Activated naive CD4-positive, alpha-beta T cell treated with anti-CD3 and anti-CD28 coated beads, Interleukin-2, amount 50 U/mL, for 16 hours (primary cell): ENCODE data around the gene CRYBA4.
"Not testable (repeated sequence)": the region's sequence is repeated elsewhere in the genome, so short reads cannot be mapped to it uniquely, and the experiment has no call there.

Experiments used
- DNase-seq: peaks from one replicate; pipeline ENCODE4 v3.0.0-alpha.2; 2020

Gene CRYBA4

DNA sequence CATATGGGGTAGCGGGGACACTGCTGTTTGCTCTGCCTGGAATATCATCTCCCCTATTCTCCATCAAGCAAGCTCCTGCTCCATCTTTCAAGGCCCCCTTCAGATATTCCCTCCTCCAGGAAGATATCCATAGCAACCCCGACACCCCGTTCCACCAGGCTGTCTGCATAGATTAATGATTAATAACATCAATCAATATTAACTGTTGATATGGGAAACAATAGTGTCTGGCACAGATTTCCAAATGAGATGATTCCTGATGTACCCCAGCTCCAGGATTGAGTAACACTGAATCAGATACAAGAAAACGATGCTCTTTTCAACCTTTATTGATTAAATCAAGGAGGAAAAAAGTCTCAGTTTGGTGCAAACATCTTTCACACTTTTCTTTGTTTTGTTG, 24.3 kb upstream of the CRYBA4 start:
- DNase-seq, result no peak

DNA sequence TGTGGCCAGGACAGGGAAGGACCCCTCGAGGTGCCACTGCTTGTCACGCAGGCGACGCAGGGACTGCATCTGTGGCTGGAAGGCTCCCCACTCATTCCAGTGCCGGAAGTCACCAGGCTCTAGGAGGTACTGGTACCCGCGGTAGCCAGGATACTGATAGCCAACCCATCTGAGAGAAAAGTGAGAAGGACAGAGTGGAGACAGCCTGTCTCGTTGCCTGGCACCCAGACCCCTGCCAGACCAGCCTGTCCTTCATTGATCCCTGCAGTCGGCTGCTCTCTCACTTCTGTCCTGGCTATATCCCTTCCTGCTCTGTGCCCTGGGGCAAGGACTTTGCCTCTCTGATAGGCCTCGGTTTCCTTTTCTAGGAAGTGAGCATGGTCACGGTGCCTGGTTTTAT, 22.3 kb upstream of the CRYBA4 start:
- DNase-seq, result no peak

DNA sequence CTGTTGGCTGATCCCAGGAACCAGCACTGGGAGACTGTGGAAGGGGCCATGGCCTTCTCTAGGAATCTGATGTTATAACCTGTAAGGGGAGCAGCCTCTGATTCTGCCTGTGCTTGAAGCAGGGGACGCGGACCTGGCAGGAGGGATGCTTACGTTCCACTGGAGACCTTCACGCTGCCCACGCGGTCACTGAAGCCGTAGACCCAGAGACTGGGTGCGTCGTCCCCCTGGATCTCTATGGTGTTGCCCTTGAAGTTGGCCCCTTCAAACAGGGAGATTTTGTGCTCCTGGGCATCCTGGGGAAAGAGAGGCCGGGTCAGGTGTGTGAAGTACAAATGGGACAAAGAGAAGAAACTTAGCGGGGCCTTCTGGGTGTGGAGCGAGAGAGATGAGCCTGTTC, 20.0 kb upstream of the CRYBA4 start:
- DNase-seq, result no peak

DNA sequence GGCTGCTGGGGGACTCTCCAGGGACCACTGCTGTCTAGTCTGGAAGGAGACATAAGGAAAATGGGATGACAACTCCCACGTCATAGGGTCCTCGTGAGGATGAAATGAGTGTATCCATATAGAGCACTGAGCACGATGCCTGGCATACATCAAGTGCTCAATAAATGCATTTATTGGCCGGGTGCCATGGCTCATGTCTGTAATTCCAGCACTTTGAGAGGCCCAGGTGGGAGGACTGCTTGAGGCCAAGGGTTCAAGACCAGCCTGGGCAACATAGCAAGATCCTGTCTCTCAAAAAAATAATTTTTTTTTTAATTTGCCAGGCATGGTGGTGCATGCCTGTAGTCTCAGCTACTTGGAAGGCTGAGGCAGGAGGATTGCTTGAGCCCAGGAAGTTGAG, 19.6 kb upstream of the CRYBA4 start:
- DNase-seq, result no peak

DNA sequence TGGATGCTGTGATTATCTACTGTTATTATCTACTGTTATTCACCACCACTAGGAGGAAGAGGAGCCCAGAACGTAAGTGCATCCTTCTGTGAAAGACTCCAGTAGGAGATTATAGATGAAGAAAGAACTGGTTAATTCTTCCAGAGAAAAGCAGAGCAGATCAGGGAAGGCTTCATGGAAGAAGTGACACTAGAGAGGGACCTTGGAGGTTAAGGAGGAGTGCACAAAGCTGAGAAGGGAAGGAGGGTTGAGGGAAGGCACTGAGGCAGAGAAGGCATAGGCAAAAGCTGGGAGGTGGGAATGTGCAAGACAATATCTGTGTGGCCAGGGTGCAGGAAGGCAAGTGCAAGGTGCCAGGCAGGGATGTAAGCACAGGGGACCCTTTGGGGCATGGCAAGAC, 17.4 kb upstream of the CRYBA4 start:
- DNase-seq, result no peak

DNA sequence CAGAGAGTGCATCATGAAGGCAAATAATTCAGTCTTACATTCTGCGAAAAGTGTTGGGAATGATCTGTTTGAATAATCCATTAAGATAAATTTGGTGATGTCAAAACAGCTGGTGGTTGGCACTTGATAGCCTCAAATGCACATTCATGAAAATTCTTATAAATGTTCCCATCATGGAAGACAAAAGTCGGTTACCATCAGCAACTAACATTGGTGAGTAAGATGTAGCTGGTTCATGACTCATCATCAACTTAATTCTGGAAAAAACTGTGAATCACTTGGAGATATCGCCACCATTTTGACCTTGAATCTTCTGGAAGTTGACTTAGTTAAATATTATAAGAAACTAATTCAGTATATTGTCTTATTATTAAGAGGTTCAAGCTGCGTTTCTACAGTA, 15.2 kb upstream of the CRYBA4 start:
- DNase-seq, result no peak

DNA sequence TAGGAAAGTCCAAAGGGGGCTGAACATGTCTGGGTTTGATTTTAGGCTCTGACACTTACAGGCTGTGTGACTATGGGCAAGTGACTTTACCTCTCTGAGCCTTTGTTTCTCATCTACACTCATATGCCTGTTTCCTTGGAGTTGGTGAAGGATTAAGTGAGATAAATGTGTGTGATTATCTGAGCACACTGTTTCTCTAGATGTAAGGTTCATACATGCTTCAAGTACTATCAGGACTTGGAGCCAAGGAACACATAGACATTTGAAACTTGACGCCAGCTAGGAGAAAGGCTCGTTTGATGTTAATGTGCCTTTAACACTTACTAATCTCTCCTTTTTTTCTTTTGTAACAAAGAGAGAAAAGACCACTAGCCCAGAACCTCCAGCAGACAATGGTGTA, 13.6 kb upstream of the CRYBA4 start:
- no peak for DNase-seq

DNA sequence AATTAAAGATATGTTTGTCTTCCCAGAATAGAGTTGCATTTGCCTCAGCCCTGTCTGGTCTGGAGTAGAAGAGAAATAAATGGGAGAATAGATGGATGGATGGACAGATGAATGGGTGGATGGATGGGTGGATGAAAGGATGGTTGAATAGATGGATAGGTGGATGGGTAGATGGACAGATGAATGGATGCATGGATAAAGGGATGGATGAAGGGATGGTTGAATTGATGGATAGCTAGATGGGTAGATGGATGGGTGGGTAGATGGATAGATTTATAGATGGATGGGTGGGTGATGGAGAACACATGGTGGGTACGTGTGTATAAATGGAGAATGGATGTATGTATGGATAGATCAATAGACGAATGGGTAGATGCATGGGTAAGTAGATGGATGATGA, 12.5 kb upstream of the CRYBA4 start:
- DNase-seq, result no peak

DNA sequence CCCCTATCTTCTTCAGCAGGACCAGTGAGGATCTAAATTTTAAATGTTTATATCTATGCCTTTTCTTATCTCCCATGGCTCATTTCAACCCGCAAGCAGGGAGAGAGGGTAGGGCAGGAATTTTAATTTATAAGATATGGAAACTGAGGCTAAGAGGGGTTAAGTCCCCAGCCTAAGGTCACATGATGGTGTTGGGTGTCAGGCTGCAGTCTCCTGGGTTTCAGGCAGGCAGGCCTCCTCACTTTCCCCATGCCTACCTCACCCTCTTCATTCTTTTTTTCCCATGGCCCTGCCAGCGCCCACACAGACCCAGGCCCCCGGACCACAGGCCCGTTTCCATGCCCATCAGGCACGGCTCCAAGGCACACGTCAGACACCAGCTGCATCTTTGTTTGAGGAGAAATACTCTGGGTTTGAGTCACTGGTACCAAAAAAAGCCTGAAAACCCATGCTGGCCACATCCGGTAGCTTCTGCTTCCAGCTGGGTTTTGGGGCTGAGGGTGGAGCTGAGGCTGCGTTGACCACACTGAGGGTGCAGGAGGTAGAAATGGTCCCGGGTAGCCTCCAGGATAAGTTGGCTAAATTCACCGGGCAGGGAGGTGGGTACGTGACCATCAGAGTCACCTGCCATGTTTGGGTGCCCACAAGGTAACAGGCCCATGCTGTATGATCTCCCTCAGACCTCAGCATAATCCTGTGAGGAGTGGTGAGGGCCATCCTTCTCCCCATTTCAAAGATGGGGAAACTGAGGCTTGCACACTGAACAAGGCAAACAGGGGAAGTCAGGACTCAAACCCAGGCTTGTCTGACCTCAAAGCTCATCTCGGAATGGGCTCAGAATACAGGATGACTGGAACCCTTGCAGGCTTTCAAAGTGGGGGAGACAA, 11.4 kb upstream of the CRYBA4 start:
- no peak for DNase-seq

DNA sequence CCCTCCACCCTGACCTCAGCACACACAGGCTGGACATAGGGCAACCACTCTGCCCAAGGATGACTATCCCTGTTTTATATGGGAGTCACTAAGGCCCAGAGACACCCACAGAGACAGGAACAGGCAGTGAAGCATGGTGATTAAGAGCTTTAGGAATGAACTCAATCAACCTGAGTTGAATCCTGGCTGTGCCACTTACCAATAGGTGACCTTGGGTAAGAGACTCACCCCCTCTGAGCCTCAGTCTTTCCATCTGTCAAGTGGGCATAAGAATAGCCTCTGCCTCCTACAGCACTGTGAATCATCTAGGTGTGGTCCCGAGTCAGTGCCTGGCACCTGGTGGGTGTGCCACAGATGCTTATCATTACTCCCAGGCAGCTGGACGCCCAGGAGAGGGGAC, 10.8 kb upstream of the CRYBA4 start:
- no peak for DNase-seq

DNA sequence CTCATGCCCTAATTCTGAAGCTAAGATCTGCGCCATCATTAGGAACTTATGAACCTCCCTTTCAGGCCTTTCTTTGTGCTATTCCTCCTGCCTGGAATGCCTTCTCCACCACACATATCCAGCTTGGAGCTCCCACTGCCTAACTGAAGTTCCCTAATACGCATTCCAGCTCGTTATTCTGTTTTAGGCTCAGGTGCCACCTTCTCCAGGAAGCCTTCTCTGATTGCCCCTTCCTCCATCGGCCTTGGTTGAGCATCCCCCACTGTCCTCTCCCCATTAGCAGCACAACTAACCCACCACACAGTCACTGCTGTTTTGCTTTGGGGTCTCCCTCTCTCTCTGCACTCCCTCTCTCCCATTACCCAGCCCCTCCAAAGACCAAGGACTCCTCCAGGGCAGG, 9.1 kb upstream of the CRYBA4 start:
- no peak for DNase-seq

DNA sequence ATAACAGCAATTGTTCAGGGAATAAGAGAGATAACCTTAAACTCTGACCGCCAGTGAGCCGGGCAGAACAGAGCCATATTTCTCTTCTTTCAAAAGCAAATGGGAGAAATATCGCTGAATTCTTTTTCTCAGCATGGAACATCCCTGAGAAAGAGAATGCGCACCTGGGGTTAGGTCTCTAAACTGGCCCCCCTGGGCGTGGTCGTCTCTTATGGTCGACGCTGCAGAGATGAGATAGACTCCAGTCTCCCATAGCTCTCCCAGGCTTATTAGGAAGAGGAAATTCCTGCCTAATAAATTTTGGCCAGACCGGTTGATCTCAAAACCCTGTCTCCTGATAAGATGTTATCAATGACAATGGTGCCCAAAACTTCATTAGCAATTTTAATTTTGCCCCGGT, 8.0 kb upstream of the CRYBA4 start:
- not testable (repeated sequence) for DNase-seq

DNA sequence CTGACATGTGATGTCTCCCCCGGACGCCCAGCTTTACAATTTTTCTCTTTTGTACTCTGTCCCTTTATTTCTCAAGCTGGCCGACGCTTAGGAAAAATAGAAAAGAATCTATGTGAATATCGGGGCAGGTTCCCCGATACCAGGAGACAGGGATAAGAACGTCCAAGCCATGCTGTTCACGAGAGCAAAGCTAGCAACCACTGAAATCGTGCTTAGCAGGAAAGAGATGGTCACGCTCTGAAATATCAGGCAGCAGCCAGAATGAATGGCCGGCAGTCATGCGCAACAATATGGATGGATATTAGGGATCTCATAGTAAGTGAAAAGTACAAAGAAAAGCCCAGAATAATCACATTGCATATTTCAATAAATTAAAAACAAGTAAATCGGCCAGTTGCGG, 7.4 kb upstream of the CRYBA4 start:
- no peak for DNase-seq

DNA sequence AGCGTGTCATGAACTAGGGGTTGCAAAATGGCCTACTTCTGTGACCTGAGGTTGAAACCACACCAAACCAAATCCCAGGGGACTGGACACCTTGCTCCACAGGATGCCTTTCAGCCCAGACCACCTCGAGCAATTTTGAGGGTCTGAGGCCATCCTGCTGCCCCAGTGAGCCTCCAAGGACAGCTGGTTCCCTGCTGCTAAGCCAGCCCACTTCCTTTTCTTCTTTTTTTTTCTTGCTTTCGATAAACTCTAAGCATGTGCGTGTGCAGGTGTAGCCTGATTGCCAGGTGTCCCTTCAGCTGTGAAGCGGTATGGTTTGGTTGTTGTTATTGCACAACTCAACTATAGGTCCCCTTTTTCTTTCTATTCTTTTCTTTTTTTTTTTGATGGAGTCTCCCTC, 6.6 kb upstream of the CRYBA4 start:
- DNase-seq, result no peak

DNA sequence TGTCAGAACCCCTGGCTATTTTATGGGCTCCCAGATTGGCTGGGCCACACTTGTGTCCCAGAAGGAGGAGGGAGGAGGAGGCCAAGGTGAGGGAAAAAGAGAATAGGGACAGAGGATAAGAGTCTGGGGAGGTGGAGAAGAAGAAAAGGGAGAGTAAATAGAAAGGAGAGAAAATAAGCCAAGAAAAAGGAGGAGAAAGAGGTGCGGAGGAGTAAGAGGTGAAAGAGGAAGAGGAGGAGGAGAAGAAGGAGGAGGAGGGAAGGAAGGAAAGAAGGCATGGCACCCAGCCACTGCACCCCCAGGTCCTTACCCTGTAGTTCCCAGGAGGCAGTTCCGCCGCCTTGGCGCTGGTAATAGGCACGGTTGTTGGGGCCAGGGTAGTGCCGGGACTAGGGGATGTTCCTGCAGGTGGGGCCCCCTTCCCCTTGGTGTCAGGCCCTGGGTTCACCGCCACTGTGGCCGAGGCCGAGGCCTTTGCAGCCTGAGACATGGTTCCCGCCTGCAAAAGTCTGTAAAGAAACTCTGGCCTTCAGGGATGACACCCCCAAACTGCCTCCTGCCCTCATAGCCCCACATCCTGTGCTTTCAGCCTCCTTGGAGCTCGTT, 5.8 kb upstream of the CRYBA4 start:
- no peak for DNase-seq

DNA sequence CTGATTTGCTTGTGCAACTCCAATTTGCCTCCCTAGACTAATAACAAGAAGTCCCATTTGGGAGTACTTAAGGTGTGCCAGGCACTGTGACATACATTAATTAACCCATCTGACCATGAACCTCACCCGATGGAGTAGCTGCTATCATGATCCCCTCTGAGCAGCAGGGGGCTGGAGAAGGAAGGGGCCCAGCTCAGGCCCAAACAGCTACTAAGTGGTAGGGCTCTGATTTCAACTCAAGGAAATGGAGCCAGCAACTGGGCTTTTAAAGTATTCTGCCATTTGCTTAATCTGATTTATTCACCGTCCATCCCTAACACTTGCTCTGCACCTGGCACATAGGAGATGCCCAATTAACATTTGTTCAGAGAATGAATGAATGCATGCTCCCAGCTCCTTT, 5.1 kb upstream of the CRYBA4 start:
- DNase-seq, result no peak

DNA sequence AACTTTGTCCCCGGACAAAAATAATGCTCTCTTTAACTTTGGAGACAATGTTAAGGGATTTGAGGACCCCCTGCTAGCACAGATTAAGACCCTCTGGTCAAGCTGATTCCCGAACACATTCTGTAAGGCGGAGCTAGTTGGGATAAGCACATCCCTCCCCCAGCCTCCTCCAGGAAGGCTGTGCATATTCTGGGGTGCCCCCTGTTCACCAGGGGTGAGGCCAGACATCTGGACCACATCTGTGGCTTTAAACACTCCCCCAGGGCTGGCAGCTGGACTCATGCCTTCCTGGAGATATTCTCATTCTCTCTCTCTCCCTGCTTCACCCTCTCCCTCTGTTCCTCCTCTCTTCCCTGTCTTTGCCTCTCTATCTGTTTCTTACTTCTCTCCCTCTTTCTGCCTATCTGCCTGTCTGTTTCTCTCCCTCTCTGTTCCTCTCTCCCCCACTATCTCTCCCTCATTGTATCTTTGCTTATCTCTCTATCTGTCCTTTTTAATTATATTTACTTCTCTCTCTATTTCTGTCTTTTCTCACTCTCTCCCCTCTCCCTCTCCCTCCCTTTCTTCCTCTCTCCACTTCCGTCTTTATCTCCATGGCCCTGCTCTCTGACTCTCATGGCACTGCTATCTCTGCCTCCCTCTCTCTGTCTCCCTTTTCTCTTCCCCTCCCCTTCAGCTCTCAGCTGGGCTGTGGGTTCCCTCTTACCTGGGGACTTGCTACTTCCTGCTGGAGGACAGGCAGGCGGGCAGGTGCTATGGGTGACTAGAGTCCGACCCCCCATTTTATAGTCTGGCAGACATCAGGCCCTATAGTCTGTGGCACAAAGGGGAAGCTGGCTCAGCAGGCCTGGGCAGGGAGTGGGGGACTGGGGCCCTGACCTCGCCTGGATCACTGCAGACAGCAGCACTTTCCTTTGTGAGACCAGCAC, 4.2 kb upstream of the CRYBA4 start, which contains the start of gene CRYBB1:
TSS of gene CRYBB1 (minus strand) at position 757 of the 929 bp plus-strand sequence. CDS start 1,708 bp downstream, outside the sequence.
- no peak for DNase-seq

DNA sequence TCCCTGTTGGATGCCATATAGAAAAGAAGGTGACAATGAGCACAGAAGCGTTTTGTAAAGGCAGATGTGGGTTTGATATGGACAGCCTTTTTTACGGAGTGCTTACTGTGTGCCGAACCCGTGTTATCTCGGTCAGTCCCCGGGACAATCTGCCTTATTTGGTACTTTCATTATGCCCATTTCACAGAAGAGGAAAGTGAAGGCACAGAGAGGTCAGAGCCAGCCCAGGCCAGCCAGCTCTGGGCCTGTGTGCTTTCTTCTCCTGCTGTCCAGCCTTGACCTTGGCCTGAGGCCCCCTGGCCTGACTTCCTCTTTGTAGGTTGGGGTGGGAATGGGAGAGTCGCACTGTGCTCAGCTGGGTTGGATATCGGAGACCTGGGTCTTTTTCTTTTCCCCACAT, 3.3 kb upstream of the CRYBA4 start:
- DNase-seq, result no peak

DNA sequence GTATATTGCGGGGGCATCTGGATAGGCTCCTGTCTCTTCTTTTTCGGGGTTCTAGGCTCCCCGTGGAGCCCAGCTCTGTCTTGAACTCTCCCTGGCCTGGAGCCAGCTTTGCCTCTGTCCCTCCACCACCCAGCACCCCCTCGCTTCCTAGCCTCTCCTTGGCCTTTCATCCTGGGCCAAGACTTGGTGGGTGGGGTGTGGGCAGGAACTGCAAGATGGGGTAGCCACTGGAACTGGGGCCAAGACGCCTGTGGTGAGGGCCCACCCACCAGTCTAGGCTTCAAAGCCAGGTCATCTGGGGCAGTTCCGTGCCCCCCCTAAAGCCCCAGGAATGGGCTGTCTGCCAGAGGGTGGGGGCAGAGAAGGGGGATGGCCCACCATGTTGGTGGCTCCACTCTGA, 2.3 kb upstream of the CRYBA4 start:
- DNase-seq, result no peak

DNA sequence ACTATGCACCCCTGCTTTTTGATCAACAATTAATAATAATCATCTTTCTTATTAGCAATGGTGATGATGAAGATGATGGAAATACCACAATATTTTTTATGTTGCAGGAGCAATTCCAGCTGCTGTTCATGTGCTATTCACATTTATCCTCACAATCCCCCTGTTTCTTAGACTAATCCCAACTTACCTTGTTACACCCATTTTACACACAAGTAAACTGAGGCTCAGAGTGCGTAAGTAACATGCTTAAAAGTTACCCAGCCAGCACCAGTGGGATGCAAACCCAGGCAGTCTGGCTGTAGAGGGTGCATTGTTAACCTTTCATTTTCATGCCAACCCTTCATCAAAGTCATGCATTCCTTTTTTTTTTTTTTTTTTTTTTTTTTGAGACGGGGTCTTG, 1.6 kb upstream of the CRYBA4 start:
- DNase-seq, result no peak

DNA sequence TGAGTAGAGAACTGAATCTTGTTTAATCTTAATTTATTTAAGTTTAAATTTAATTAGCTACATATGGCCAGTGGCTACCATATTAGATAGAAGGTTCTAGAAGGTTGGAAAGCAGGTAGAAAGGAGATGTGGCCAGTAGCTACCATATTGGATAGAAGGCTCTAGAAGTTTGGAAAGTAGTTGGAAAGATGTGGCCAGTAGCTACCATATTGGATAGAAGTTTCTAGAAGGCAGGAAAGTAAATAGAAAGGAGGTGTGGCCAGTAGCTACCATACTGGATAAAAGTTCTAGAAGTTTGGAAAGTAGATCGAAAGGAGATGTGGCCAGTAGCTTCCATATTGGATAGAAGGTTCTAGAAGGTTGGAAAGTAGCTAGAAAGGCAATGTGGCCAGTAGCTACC, 2.2 kb downstream of the CRYBA4 start:
- DNase-seq, result no peak

DNA sequence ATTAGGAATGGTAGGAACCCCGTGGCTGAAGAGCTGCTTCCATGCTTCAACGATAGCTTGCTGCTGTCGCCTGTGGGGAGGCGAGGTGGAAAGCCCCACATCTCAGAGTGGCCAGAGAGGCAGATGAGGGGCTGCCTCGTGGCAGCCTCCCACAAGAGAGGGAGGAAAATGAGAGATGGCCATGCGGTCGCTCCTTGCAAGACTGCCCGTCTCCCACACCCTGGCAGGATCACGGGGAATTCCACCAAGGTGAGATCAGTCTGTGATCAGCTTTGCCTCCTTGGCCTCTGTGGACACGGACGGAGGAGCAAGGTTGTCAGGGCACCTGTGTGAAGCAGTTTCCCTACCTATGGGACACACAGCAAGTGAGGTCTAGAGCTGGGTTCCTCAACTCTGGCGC, 3.0 kb downstream of the CRYBA4 start:
- no peak for DNase-seq

DNA sequence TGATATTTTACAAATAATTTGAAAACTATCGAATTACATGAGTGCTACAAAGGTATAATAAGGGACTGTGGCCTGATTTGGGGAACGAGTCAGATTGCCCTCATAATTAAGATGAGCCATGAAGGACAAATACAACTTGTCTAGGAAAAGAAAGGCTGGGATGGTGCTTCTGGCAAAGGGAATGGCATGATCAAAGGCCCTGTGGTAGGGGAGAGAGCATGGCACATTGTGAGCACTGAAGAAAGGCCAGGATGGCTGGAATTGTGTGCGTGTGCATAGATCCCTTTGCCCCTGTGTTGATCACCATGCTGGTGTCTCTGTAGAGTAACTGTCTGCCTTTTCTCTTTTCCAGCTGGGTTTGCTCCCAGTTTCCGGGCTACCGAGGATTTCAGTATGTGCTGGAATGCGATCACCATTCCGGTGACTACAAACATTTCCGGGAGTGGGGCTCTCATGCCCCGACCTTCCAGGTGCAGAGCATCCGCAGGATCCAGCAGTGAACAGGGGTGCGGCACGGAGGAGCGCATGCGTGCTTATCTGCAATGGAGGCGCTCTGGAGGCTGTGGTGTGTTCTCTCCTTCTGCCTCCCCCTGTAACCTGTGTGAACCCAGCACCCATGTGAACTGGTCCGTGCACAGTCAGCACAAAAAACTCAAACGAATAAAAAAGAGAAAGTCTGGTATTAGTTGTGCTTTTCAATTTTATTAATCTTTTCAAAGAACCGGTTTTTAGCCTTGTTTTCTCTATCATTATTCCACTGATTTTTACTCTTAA, 8.4 kb downstream of the CRYBA4 start:
- no peak for DNase-seq
